Measurements from ENCODE around the gene CFAP73. TPM values are rescaled to one million over a fixed set of nuclear protein-coding genes. Genes with fewer than 3 reads are reported as not detected.
A peak's percentile ranks its signal among the peaks of the same experiment; 100 is the strongest.

Gene CFAP73
- total and polyA plus RNA-seq, 2 of the 8 experiments (the other 6 are each of a cell fraction or from before 2014, with no cell fraction given) = 0.45 to 0.56 TPM

GRCh38 chr12:113108308-113108707, 41.2 kb upstream of the CFAP73 start:
- TF ChIP-seq BCL11A (IDR thresholded peaks at IDR 0.05; ENCODE audit: low read depth in 2 of 2, low read length in 2 of 2) (no peak), KDM1A (IDR thresholded peaks at IDR 0.05; ENCODE audit: borderline replicate concordance, low read length) (peak; percentile 82; the same call in 1 of the 2 replicates), HDAC2 (IDR thresholded peaks at IDR 0.05; ENCODE audit: borderline replicate concordance in 1 of 2, low read depth in 2 of 2, low read length in 2 of 2) (peak in 1 of 2 experiments; percentile 46; a peak in 1 of 4 replicates), CHD2 (IDR thresholded peaks at IDR 0.05; ENCODE audit: low read length) (no peak)
- ChIA-PET POLR2A (ENCODE audit: partially characterized antibody) (interaction anchor here (1.1 kb wide), 1 partner anchor 12 kb away, joined by 3 read pairs; no protein-coding TSS in a partner anchor), CTCF (ENCODE audit: partially characterized antibody) (interaction anchor here (1.1 to 2.5 kb wide), 3 partner anchors 23 to 59 kb away, joined by 5 to 6 read pairs (median 5); no protein-coding TSS in a partner anchor)
- no peak overlapping the region for H2BK12ac ChIP-seq (ENCODE audit: low read depth, low read length)
- no peak overlapping the region for H2BK120ac ChIP-seq (replicated peaks; ENCODE audit: low read depth, low read length)
- H3K79me1 ChIP-seq (ENCODE audit: low read depth, low read length) = no peaks in the 10 kb centered on the region
- H4K5ac ChIP-seq (ENCODE audit: insufficient read length, low read depth, low read length) = no peak overlapping the region
- no peak overlapping the region for H3K4me2 ChIP-seq (ENCODE audit: insufficient read depth in 1 of 2, low read depth in 2 of 2, low read length in 2 of 2)
- H3K56ac ChIP-seq (replicated peaks; ENCODE audit: insufficient read length, low read depth, low read length) = no peak overlapping the region
- no peak overlapping the region for H2BK5ac ChIP-seq (ENCODE audit: low read depth, low read length)
- H3K23ac ChIP-seq (ENCODE audit: insufficient read length) = no peak overlapping the region
- no peak for FAIRE-seq
- 0 out of 7 replicates have a peak, but pooled peaks cover 0 to 2% (median 0%) of the 10 kb centered on the region in 4 experiments for H3K27me3 ChIP-seq (replicated peaks in 1 of 4; ENCODE audit: control insufficient read depth in 3 of 4, extremely low read depth in 1 of 4, insufficient read depth in 3 of 4, low read length in 3 of 4)
- no peak overlapping the region for H3K14ac ChIP-seq (ENCODE audit: insufficient read length)
- no peak overlapping the region for H3K18ac ChIP-seq (ENCODE audit: extremely low read depth, low read length)
- no peaks in the 10 kb centered on the region for H3K79me2 ChIP-seq (ENCODE audit: control insufficient read depth in 1 of 2, insufficient read depth in 2 of 2, low read length in 2 of 2)
- H2AK5ac ChIP-seq (ENCODE audit: low read depth, low read length) = no peak overlapping the region
- no peaks in the 10 kb centered on the region for H3K36me3 ChIP-seq (ENCODE audit: control insufficient read depth in 2 of 4, insufficient read depth in 4 of 4, low read length in 3 of 4)
- H4K20me1 ChIP-seq (replicated peaks in 1 of 2; ENCODE audit: control insufficient read depth in 1 of 2, insufficient read depth in 2 of 2, low read length in 2 of 2) = no peaks in the 10 kb centered on the region
- H4K91ac ChIP-seq (replicated peaks; ENCODE audit: insufficient read length, low read length) = no peak overlapping the region
- no peak overlapping the region for H2BK20ac ChIP-seq (ENCODE audit: low read length)
- peak overlapping the region; percentile 53; the same call in 1 of the 2 replicates for H4K8ac ChIP-seq (ENCODE audit: extremely low read depth, insufficient read depth, low read length)
- H3K27ac ChIP-seq (ENCODE audit: low read depth, low read length) = no peak overlapping the region
- H3K23me2 ChIP-seq (ENCODE audit: low read depth, low read length) = peaks cover 2% of the 10 kb centered on the region; the same call in 1 of the 2 replicates
- no peak overlapping the region for H3K4ac ChIP-seq (replicated peaks; ENCODE audit: insufficient read length, low read depth, low read length)
- H3K9me3 ChIP-seq (ENCODE audit: insufficient read depth in 2 of 2, low read depth in 1 of 2, low read length in 1 of 2) = no peaks in the 10 kb centered on the region
- peaks cover 0 to 3% (median 1%) of the 10 kb centered on the region in 4 experiments; a peak in 2 of 7 replicates for H3K4me1 ChIP-seq (replicated peaks in 1 of 4; ENCODE audit: control insufficient read depth in 3 of 4, insufficient read depth in 4 of 4, low read length in 3 of 4)
- DNase-seq (ENCODE audit: low read depth in 1 of 2, low spot score in 2 of 2) = no peak
- 96% methylated on average over 4 of the region's 4 CpGs; no CpG with 5 or more reads in 1 of the 2 experiments for WGBS, 2 experiments (ENCODE audit: extremely low coverage in 1 of 2, insufficient coverage in 1 of 2, insufficient read length in 1 of 2, insufficient replicate concordance in 2 of 2, low coverage in 1 of 2, low lambda C conversion rate in 2 of 2, missing lambda C conversion rate in 1 of 2)
- no peak overlapping the region for H3K9ac ChIP-seq (replicated peaks in 1 of 4; ENCODE audit: extremely low read depth in 1 of 4, low read depth in 3 of 4, low read length in 3 of 4)
- H2BK15ac ChIP-seq (ENCODE audit: low read length) = no peak overlapping the region
- H2AFZ ChIP-seq (ENCODE audit: low read length) = no peak overlapping the region
- H3K4me3 ChIP-seq (ENCODE audit: extremely low read depth in 1 of 4, insufficient read depth in 2 of 4, low read depth in 3 of 4, low read length in 4 of 4) = no peak overlapping the region

All from H1 (cell line).